IPS-11a (cell line): ENCODE results near the gene OR6C2.
"Not testable (repeated sequence)": the region's sequence is repeated elsewhere in the genome, so short reads cannot be mapped to it uniquely, and the experiment has no call there.

Experiments used
- H3K4me3 ChIP-seq: one replicate; pipeline ENCODE4 v1.5.1; 2013; ENCODE audit warnings: low read depth, low read length, control low read depth

Gene OR6C2

DNA sequence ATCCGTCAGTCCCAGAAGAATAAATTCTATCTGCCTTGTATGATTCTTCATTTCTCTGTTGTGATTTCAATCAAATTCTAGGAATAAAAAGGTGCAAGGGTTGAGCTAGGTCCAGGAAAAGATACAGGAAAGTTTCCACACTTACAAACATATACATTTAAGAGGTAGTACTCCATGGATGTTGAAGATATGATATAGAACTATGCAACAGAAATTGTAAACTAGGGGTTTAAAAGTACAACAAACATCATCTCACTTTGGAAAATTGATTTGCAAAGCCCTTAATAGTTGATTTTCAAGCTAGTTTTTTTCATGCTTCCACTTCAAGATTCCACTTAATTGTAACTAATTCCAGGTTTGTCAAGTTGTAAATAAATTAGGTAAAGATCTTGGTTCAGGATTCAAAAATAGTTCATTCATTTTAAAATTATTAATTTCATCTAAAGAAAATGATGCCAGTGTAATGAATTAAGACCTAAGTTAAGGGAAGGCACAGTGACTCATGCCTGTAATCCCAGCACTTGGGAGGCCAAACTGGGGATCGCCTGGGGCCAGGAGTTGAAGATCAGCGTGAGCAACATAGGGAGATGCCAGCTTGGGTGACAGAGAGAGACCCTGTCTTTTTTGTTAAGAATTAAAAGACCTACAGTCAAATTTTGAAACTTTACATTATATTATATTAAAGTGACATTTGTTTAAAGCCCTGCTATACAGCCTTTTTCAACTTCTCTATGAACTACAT is 26.4 kb downstream of the OR6C2 start, which contains the start of gene OR6C70:
TSS of gene OR6C70 (minus strand) at position 51 of the 742 bp plus-strand sequence. CDS start at position 51, 0 bp downstream.
- no peak within 1 kb of the TSS for H3K4me3 ChIP-seq

- H3K4me3 ChIP-seq, result no peak overlapping the region
Measured at GRCh38 chr12:55472264-55472663, 28.4 kb downstream of the OR6C2 start.

GRCh38 chr12:55479136-55479535 is 35.3 kb downstream of the OR6C2 start:
- not testable (repeated sequence) for H3K4me3 ChIP-seq

DNA sequence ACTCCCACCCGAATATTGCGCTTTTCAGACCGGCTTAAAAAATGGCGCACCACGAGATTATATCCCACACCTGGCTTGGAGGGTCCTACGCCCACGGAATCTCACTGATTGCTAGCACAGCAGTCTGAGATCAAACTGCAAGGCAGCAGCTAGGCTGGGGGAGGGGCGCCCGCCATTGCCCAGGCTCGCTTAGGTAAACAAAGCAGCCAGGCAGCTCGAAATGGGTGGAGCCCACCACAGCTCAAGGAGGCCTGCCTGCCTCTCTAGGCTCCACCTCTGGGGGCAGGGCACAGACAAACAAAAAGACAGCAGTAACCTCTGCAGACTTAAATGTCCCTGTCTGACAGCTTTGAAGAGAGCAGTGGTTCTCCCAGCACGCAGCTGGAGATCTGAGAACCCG is 40.4 kb downstream of the OR6C2 start:
- not testable (repeated sequence) for H3K4me3 ChIP-seq

- no peak within 1 kb of the TSS for H3K4me3 ChIP-seq
Measured at GRCh38 chr12:55492078-55492477, 48.2 kb downstream of the OR6C2 start, which contains the start of gene OR6C68. Gene OR6C68, plus strand, starts transcription at chr12:55492378. Its CDS starts 0 bp downstream, at chr12:55492378.

DNA sequence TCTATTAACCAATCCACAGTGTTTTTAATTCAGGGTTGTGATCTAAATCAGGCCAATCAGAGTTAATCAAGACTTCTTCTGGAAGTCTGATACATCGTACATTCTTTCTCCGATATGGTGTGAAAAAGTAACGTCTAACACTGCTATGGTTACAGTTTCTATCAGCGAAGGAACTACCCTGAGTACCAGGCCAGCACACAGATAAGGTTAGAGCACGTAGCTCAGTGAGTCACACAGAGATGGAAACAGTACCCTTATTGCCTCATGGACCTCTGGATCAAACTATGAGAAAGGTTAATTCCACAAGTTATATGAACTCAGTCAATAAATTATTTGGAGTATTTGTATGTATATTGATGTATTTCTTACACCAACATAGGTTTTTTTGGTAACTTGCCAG is 51.6 kb downstream of the OR6C2 start:
- H3K4me3 ChIP-seq, result no peak overlapping the region

DNA sequence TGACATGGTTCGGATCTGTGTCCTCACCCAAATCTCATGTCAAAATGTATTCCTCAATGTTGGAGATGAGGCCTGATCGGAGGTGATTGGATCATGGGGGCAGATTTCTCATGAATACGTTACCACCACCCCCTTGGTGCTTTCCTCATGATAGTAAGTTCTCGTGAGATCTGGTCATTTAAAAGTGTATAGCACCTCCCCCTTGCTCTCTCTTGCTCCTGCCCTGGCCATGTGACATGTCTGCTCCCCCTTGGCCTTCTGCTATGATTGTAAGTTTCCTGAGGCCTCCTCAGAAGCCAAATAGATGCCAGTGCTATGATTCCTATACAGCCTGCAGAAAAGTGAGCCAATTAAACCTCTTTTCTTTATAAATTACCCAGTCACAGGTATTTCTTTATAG is 55.4 kb downstream of the OR6C2 start:
- no peak overlapping the region for H3K4me3 ChIP-seq

DNA sequence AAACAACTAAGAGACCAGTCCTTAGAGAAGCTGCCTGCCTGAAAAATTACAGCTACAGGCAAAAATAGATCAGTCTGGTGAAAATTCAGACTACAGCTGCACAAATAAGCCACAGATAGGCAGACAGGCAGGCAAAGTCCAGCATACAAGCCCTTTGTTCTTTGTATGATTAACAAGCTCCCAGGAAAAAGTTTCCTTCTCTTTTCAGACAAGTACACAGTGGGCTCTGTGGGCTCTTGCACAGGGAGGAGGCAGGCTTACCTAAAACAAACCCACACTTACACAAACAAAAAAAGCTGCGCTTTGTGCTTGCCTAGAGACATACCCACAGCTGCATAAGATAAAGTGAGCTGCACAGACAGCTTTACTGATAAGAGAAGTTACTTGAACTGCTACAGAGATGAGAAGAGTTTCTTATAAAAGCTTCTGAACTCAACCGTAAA is 56.0 kb downstream of the OR6C2 start:
- H3K4me3 ChIP-seq, result no peak overlapping the region

GRCh38 chr12:55501601-55502000 is 57.7 kb downstream of the OR6C2 start:
- H3K4me3 ChIP-seq, result no peak overlapping the region
